Posterior cingulate gyrus (tissue), 11 donors: ENCODE data around the gene PLEKHG1.

Experiments used
- DNase-seq, 10 donors: peaks; one replicate each; pipeline versions ENCODE4 v3.0.0 to v3.0.0-alpha.2; 2020 to 2021; ENCODE audit warnings: mixed read lengths in 3 of 10
- intact Hi-C: fragments of 100-400 bp; cut with DNase I; formaldehyde crosslinking; loops from one replicate; pipeline ENCODE4 v1.15.1; 2023

The PLEKHG1 gene

DNA sequence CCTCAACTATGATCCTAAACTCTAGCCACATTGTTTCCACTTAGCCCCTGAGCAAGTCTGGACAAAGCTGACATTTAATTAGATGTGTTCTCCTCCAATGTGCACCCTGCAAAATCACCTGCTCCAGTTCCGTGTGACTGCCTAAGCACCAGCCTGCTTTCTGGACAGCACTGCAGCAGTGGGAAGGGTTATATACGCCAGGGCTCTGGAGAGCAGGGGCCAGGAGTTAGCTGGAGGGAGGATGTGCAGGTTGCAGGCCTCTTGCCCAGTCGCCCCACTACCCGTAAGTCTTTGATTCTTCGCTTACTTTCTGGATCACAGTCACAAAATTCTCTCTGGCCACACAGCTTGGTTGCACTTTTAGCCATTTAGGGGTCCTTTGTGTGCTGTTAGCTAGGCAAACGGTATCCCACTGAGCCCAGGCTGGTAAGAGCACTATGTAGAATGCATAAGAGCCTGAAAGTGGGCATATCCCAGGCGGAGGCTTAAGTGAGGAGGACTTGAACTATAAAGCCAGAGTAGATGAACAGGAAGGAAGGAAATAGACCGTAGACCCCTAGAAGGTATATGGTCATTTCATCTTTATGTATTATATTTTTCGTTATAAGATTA is 10.7 kb upstream of the PLEKHG1 start:
- DNase-seq, result no peak
- intact Hi-C loops, result no loop called here

GRCh38 chr6:150589852-150590251 is 9.8 kb upstream of the PLEKHG1 start:
- no peak for DNase-seq

GRCh38 chr6:150590446-150590845 is 9.2 kb upstream of the PLEKHG1 start:
- no peak for DNase-seq
- intact Hi-C loops, result no loop called here

More at GRCh38 chr6:150589852-150590251, 9.8 kb upstream of the PLEKHG1 start:
- intact Hi-C loops, result no loop called here

DNA sequence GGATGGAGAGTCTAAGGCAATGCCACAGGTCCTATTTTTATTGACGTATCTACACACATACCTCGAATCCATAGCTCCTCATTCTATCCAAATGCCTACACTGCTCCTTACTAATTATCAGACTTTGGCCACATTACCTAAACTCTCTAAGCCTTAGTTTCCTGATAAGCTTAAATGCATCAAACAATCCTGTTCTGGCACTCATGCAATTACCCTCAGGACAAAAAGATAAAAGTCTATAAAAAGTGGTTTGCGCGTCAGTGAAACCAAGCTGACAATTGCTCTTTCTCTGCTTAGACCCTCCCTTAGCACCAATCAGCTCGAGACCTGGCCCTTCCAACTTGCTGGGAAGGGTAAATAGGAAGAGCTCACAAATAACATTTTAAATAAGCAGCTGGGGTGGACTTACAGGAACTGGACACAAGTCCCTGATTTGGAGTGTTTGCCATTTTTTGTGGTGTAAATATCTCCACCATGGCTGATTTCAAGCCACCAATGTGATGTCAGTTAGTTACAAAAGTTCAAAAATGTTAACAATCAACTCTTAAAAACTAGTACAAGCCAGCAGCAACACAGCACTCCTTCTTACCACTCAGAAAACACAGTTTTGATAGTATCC is 7.2 kb upstream of the PLEKHG1 start:
- no peak for DNase-seq

DNA sequence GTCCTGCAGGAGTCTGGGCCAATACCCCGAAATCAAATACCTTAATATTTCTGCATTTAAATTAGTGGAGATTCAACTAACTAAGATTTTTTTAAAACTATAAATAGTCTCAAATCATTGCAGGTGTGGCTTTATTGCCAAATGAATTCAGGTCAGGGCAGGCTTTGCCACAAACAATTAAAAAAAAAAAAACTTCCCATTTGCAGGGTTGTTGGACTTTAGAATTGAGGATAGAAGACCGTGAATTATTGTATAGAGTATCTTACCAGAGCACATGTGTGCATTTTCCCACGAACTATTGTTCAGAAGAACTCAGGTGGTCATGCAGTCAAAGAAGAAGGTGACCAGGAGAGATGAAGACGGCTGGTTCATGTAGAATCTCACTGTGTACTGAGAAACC is 6.6 kb upstream of the PLEKHG1 start:
- DNase-seq, result no peak
- intact Hi-C loops, result no loop called here

More for the DNA sequence above, 7.2 kb upstream of the PLEKHG1 start:
- intact Hi-C loops, result no loop called here

GRCh38 chr6:150596439-150596838 is 3.2 kb upstream of the PLEKHG1 start:
- no peak for DNase-seq
- intact Hi-C loops, result loop anchor here (5.0 kb wide), 1 partner anchor 179 kb away; no protein-coding TSS in a partner anchor

DNA sequence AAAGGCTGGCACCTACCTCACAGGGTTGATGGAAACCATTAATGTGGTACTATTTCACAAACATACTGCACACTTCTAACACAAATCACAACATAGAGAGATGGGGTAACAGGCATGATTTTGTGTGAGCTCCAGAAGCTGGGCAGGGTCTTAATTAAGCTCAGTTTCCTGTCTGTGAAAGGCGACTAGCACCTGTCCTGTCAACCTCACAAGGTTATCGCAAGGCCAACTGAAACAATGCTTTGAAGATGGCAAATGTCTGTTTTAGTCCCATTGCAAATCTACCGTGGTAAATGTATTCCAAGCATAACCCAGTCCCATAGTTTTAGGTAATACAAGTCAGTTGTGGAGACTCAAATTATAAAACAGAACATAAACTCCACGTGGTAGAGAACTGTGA is 1.3 kb upstream of the PLEKHG1 start:
- DNase-seq, result no peak
- intact Hi-C loops, result loop anchor here (5.0 kb wide), 1 partner anchor 181 kb away; no protein-coding TSS in a partner anchor

DNA sequence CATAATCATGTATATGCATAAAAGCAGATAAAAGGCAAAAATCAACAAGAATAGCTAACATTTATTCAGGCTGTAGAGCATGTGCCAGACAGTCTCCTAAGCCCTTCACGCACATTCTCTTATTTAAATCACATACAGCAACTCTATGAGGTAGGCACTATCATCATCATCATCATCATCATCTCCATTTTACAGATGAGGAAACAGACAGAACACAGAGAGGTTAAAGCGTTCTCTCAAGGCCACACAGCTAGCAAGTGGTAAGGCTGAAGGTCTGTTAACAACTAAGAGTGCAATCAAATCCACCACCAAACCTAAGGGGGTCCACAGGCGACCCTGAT is 857 bp upstream of the PLEKHG1 start:
- intact Hi-C loops, result loop anchor here (5.0 kb wide), 1 partner anchor 182 kb away; no protein-coding TSS in a partner anchor
- DNase-seq, result no peak

DNA sequence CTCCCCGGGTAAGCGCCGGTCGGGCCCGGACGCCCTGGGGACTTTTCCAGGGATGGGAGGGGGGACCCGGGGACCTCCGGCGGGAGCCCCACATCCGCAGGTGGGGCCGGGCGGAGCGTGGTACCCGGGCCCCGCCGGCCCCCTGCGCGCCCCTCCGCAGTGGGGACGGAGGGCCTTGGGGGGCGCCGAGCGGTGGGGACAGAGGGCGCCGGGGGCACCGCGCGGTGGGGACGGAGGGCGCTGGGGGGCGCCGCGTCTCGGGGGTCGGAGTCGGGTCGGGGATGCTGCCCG is 270 bp downstream of the PLEKHG1 start:
- no peak for DNase-seq
- intact Hi-C loops, result loop anchor here (2.0 kb wide), 1 partner anchor 215 kb away; no protein-coding TSS in a partner anchor

- intact Hi-C loops, result loop anchor here (2.0 kb wide), 1 partner anchor 214 kb away; no protein-coding TSS in a partner anchor
- DNase-seq, result peak; percentile 33 to 90 (median 55)
Observed at GRCh38 chr6:150600301-150601017, 774 bp downstream of the PLEKHG1 start.

- intact Hi-C loops, result loop anchor here (2.0 kb wide), 1 partner anchor 213 kb away; no protein-coding TSS in a partner anchor
- DNase-seq, result no peak
Observed at GRCh38 chr6:150601439-150601838, 1.8 kb downstream of the PLEKHG1 start.

GRCh38 chr6:150603176-150603575 is 3.5 kb downstream of the PLEKHG1 start:
- intact Hi-C loops, result no loop called here
- no peak for DNase-seq

- DNase-seq, result no peak
- intact Hi-C loops, result no loop called here
Observed at GRCh38 chr6:150604467-150604866, 4.8 kb downstream of the PLEKHG1 start.

GRCh38 chr6:150605333-150605732 is 5.6 kb downstream of the PLEKHG1 start:
- DNase-seq, result no peak
- intact Hi-C loops, result no loop called here

GRCh38 chr6:150606168-150606591 is 6.5 kb downstream of the PLEKHG1 start:
- DNase-seq, result no peak
- intact Hi-C loops, result no loop called here

DNA sequence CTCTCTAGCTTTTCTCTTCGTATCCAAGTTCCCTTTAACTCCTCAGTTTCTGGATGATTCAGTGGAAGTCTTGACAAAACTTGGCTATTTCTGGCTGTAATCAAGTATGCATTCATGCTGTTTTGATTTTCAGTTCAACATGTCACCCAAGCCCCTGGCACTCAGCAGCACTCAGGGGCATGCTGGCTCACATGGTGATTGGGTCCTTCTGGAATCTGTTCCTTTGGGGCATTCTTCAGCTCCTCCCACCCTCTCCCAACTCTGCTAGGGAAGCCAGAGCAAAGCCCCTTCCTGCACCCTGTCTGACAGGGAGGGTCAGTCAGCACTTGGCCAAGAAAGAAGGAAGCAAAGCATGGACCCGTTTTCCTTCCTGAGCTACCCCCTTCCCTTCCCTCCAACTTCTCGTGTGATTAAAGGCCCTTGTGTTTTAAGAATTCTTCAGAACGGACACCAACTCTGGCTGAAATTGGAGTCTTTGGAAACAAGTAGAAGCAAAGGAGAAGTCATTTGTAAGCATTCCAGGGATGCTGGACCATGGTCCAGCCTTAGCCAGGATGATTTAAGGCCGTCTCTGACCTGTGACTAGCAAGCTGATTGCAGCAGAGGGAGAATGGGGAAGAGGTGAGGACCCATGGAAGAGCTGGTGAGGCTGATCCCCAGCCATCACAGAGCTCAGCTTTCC is 7.1 kb downstream of the PLEKHG1 start:
- intact Hi-C loops, result no loop called here
- no peak for DNase-seq

- DNase-seq, result no peak
Observed at GRCh38 chr6:150607329-150607650, 7.6 kb downstream of the PLEKHG1 start.

DNA sequence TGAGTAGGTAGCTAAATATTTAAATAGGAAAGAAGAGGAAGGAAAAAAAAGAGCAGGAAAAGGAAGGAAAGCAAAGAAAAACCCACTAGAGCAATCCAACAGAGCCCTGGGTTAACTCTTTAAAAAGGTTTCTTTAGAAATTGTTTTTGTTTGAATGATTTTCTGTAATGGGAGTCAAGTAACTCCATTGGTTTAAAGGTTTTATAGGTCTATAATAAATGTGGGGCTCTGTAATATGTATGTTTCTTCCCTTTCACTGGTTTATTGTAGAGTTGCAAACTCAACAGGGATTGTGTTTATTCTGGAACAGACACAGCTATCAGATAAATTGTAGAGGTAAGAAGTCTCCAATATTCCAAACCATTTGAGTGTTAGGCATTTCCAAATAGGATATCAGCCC is 10.9 kb downstream of the PLEKHG1 start:
- DNase-seq, result no peak
- intact Hi-C loops, result no loop called here

More at GRCh38 chr6:150607329-150607650, 7.6 kb downstream of the PLEKHG1 start:
- intact Hi-C loops, result no loop called here

GRCh38 chr6:150613269-150613668 is 13.6 kb downstream of the PLEKHG1 start:
- intact Hi-C loops, result no loop called here
- DNase-seq, result no peak

DNA sequence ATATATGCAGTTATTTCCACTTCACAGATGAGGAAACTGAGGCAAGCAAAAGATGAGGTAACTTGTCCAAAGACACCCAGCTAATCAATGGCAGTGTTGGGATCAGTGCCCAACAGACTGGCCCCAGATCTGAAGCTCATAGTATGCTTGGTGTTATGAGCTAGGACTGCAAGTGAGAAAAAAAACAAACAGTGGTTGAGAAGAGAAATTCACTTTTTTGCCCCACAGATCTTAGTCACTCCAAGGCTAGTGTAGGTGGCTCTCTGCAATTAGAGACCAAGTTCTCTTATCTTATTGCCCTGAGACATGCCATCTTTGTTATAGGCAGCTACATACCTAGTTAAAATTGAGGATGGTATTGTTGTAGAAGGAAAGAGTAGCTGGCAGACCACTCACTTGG is 16.3 kb downstream of the PLEKHG1 start:
- intact Hi-C loops, result no loop called here
- no peak for DNase-seq

DNA sequence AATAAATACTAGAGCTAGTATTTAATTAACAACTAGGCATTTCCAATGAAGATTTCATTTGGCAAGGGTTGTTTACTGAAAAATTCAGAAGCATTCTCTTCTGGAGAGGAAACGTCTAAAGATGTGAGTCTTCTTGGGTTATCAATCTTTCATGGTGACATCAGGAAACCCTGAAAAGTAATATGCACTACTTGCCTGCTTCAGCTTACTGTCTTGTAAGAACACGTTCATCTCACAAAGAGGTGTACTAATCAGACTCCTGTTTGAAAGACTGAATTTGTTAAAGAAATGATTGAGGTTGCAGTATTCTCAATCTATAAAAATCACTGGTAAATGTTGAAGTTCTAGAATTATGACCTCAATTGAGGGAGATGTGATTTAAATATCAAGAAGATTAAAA is 16.9 kb downstream of the PLEKHG1 start:
- DNase-seq, result no peak
- intact Hi-C loops, result no loop called here
